Ishikawa (cell line): ENCODE data around the gene UBE2O.

Experiments
- CEBPB ChIP-seq: IDR thresholded peaks from 2 replicates; pipeline ENCODE4 v1.6.1; 2012
- CREB1 ChIP-seq: IDR thresholded peaks from 2 replicates; pipeline ENCODE4 v1.6.1; 2012; ENCODE audit warnings: low read depth
- EGR1 ChIP-seq: IDR thresholded peaks from 2 replicates; pipeline ENCODE4 v1.6.1; 2012
- EP300 ChIP-seq: IDR thresholded peaks from 2 replicates; pipeline ENCODE4 v1.6.1; 2012; ENCODE audit warnings: borderline replicate concordance
- FOXM1 ChIP-seq: IDR thresholded peaks from 2 replicates; pipeline ENCODE4 v1.6.1; 2012; ENCODE audit warnings: low read depth, borderline replicate concordance
- RAD21 ChIP-seq: IDR thresholded peaks from 2 replicates; pipeline ENCODE4 v1.6.1; 2012; ENCODE audit warnings: low read depth
- TAF1 ChIP-seq: IDR thresholded peaks from 2 replicates; pipeline ENCODE4 v1.6.1; 2012; ENCODE audit warnings: low read depth, mild to moderate bottlenecking
- TCF12 ChIP-seq: IDR thresholded peaks from 2 replicates; pipeline ENCODE4 v1.6.1; 2012; ENCODE audit warnings: low read depth
- TEAD4 ChIP-seq: IDR thresholded peaks from 2 replicates; pipeline ENCODE4 v1.6.1; 2012
- YY1 ChIP-seq: IDR thresholded peaks from 2 replicates; pipeline ENCODE4 v1.6.1; 2012; ENCODE audit warnings: low read depth
- ZBTB7A ChIP-seq: IDR thresholded peaks from 2 replicates; pipeline ENCODE4 v1.6.1; 2012; ENCODE audit warnings: low read depth
- TF ChIP-seq, protein P1 (sequence below): IDR thresholded peaks from 2 replicates; pipeline ENCODE4 v1.6.1; 2012; ENCODE audit warnings: low read depth, mild to moderate bottlenecking
- TF ChIP-seq, protein P2 (sequence below): IDR thresholded peaks from 2 replicates; pipeline ENCODE4 v1.6.1; 2012
- TF ChIP-seq, protein P3 (sequence below): IDR thresholded peaks from 2 replicates; pipeline ENCODE4 v1.6.1; 2012

DNA sequence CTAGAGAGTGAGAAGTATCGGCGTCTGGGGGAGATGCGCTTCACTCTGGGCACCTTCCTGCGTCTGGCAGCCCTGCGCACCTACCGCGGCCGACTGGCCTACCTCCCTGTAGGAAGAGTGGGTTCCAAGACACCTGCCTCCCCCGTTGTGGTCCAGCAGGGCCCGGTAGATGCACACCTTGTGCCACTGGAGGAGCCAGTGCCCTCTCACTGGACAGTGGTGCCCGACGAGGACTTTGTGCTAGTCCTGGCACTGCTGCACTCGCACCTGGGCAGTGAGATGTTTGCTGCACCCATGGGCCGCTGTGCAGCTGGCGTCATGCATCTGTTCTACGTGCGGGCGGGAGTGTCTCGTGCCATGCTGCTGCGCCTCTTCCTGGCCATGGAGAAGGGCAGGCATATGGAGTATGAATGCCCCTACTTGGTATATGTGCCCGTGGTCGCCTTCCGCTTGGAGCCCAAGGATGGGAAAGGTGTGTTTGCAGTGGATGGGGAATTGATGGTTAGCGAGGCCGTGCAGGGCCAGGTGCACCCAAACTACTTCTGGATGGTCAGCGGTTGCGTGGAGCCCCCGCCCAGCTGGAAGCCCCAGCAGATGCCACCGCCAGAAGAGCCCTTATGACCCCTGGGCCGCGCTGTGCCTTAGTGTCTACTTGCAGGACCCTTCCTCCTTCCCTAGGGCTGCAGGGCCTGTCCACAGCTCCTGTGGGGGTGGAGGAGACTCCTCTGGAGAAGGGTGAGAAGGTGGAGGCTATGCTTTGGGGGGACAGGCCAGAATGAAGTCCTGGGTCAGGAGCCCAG is 65.8 kb downstream of the UBE2O start:
- TF ChIP-seq CREB1, result no peak
- no peak for TF ChIP-seq TAF1
- TF ChIP-seq EGR1, result no peak
- no peak for TF ChIP-seq CEBPB
- no peak for TF ChIP-seq FOXM1
- no peak for TF ChIP-seq RAD21
- TF ChIP-seq, protein P1, sequence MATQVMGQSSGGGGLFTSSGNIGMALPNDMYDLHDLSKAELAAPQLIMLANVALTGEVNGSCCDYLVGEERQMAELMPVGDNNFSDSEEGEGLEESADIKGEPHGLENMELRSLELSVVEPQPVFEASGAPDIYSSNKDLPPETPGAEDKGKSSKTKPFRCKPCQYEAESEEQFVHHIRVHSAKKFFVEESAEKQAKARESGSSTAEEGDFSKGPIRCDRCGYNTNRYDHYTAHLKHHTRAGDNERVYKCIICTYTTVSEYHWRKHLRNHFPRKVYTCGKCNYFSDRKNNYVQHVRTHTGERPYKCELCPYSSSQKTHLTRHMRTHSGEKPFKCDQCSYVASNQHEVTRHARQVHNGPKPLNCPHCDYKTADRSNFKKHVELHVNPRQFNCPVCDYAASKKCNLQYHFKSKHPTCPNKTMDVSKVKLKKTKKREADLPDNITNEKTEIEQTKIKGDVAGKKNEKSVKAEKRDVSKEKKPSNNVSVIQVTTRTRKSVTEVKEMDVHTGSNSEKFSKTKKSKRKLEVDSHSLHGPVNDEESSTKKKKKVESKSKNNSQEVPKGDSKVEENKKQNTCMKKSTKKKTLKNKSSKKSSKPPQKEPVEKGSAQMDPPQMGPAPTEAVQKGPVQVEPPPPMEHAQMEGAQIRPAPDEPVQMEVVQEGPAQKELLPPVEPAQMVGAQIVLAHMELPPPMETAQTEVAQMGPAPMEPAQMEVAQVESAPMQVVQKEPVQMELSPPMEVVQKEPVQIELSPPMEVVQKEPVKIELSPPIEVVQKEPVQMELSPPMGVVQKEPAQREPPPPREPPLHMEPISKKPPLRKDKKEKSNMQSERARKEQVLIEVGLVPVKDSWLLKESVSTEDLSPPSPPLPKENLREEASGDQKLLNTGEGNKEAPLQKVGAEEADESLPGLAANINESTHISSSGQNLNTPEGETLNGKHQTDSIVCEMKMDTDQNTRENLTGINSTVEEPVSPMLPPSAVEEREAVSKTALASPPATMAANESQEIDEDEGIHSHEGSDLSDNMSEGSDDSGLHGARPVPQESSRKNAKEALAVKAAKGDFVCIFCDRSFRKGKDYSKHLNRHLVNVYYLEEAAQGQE, result no peak
- TF ChIP-seq, protein P2, sequence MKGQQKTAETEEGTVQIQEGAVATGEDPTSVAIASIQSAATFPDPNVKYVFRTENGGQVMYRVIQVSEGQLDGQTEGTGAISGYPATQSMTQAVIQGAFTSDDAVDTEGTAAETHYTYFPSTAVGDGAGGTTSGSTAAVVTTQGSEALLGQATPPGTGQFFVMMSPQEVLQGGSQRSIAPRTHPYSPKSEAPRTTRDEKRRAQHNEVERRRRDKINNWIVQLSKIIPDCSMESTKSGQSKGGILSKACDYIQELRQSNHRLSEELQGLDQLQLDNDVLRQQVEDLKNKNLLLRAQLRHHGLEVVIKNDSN, result no peak
- no peak for TF ChIP-seq ZBTB7A
- TF ChIP-seq, protein P3, sequence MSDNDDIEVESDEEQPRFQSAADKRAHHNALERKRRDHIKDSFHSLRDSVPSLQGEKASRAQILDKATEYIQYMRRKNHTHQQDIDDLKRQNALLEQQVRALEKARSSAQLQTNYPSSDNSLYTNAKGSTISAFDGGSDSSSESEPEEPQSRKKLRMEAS, result no peak
- no peak for TF ChIP-seq YY1
- no peak for TF ChIP-seq EP300
- TF ChIP-seq TEAD4, result no peak
- no peak for TF ChIP-seq TCF12
